Iris pigment epithelial cell (primary cell): Measurements from ENCODE around the gene MSH2.

Source experiments
- DNase-seq: peaks from one replicate; pipeline ENCODE4 v3.0.0-alpha.2; 2011; ENCODE audit warnings: low read depth

The MSH2 gene

DNA sequence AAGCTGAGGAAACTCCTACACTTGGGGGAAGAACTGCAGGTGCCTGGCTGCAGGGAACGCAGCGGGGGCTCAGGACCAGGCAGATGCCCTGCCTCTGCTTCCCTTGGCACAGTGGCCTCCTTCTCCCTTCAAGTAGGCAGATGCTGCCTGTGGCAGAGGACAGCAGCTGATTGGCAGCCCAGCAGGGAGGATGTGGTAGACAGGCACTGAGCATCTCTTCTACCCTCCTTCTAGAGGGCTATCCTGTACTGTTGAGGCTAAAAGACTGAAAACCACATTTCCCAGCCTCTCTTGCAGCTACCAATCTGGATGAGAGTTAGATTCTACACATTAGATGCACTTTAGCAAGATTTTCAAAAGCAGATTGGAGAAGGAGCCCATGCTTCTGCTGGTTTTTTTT lies 105.7 kb downstream of the MSH2 start:
- DNase-seq = no peak

DNA sequence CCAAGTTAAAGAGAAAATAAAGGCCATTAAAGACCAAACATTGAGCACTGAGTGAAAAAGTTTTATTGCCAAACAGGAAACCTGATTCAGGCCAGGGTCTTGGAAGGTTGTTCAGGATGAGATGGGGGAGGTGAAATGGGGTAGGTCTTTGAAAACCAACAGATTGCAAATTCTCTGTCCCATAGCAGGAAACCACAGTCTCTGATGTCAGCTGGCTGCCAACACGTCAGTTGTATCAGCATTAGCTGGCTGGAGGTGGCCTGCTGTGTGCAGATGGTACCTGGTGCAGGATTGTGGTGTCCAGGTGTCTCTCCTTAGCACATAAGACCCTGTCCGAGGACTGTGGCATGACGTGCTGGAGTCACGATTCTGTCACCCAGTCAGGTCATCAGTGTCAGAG lies 106.3 kb downstream of the MSH2 start:
- no peak for DNase-seq

DNA sequence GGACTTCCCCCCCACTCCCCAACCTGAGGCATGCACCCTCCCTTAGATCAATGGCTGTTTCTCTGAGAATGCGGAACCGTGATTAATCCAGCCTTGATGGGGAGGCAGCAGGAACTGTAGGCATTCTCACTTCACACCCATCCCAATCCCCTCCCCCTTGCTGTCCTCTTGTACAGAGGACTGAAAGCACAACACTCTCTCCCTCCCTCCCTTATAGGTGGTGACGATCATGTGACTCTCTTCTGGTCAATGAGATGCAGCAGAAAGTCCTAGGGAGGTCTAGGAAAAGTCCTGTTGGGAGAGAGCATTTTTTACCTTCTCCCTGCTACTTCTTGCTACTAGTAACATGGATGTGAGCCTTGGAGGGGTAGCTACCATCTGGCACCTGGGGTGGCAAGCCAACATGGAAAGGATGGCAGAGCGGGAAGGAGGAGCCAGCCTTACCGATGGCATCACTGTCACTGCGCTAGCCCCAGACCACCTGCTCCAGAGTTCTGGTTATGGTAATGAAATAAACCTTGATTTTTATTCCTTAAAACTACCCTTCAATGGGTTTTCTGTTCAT lies 106.9 kb downstream of the MSH2 start:
- no peak for DNase-seq

DNA sequence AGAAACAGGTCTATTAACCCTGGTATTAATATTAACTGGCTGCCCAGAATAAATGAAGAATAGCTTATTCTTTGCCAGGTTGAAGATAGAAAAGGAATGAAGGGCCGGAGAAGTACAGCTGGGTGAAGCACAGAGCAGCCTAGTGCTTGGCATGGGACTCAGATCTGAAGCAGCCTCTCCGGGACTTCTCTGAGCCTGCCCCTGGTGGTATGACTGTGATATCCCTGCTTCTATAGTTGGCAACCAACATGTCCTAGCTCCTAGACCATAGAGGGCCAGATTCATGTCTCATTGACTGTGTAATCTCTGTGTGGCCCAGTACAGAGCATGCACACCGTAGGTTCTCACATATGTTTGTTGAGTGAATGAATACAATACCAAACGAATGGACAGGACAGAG lies 107.8 kb downstream of the MSH2 start:
- no peak for DNase-seq

DNA sequence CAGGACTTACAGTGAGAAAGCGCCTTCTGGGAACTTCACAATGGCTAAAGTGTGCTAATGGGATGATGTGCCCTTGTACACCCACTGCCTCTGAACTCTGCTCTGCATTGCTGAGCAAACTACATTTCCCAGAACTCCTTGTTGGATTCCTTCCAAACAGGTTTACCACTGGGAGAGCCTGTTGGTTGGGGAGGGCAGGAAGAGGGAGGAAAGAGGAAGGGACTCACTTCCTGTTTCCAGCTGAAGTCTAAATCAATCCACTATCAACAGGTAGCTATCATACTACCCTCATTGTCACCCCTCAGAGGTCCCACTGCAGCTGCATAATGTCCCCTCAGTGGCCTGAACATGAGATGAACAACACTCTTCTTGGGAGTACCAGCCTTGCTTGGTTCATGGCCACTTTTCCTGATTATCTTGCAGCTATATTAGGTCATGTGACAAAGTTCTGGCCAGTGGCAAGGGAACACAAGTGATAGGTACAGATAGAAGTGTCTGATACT lies 109.7 kb downstream of the MSH2 start:
- peak; percentile 53 for DNase-seq

DNA sequence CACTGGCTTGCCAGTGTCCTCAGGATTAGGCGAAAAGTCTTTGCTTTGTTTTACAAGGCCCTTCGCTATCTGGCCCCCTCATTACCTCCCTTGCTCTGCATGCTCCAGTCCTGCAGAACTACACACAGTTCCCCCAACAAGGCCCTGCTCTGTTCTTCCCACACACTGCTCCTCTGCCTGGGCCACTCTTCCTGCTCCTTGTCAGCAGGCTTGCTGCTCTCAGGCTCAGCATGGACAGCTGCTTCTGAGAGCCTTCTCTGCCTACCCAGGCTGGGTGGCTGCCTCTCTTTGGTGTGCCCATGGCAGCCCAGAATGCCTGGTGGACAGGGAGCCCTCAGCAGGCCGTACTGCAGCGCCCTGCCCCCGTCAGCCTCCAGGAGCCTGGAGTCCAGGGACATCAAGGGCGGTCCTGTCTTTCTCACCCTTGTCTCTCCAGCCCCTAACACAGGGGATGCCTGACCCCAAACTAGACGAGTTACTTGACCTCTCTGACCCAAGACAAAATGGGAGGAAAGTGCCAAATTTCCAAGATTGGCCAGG lies 111.1 kb downstream of the MSH2 start:
- no peak for DNase-seq

DNA sequence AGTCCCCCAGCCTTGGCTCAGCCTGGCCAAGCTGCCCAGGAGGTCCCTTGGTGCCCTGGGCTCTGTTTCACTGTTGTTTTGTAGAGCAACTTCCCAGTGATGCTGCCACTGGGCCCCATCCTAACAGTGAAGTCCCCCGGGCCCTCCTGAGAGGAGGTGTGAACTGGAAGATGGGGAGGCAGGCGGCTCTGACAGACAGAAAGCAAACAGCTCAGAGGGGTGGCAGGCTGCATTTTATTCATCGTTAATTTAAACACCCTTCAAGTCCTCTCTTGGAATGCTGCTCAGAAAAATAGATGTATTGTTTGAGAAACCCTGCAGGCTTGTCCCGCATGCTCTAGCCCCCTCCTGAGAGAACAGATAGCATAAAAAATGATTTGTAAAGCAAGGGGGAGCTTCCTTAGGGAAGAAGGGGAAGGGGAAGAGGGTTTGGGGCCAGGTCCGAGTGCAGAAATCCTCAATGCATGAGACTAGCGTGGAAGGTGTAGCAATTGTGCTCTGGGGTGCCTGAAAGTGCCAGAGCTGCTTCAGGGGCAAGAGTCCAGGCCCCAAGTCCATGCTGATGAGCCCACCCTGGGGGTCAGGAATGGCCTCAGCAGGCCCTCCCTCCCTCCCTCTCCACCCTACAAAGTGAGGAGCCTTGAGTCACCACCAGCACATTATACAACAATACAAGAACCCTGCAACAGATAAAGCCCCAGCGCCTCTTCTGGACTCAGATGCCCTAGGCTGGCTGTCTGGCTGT lies 113.6 kb downstream of the MSH2 start:
- DNase-seq = no peak

DNA sequence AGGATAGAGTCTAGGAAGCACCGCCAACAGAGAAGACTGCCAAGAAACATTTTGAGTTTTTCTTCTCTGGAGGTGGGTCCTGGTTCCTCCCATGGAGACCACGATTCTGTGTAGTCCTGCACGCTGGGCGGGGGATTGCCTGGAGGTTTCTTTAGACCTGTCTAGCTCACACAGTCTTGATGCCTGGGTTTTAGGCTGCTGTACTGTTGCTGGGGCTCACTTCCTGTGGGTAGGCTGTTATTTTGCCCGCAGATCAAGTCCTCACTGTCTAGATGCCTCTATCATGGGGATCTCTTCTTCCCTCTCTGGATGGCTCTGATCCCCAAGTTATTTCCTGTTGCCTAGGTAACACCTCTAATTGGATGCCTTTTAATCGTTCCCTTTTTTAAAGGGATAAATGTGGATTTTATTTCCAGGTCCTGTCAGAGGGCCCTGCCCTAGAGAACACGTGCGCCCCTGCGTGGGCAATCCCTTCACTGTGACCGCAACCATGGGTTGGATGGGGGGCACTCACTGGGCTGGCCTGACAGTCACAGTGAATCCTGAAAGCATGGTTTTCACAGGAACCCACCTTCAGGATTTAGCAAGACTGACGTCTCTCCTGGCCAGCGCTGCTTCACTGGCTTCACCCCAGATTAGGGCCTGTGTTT lies 115.7 kb downstream of the MSH2 start:
- DNase-seq = no peak

DNA sequence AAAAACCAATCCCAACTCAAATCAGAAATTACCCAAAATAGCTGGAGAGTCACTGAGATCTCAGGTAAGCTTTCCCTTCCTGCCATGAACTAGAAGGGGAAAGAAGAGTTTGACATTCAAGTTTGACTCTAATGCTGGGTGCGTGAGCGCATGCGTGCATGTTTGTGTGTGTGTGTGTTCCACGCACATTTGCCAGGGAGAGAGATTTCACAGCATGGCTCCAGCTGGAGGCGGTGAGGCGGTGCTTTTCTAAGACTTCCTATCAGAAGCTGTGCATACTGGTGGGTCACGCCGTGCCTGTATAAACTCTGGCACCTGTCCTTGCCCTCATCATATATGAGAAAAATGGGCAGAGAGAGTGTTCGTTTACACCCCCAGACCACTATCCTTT lies 116.2 kb downstream of the MSH2 start:
- no peak for DNase-seq

DNA sequence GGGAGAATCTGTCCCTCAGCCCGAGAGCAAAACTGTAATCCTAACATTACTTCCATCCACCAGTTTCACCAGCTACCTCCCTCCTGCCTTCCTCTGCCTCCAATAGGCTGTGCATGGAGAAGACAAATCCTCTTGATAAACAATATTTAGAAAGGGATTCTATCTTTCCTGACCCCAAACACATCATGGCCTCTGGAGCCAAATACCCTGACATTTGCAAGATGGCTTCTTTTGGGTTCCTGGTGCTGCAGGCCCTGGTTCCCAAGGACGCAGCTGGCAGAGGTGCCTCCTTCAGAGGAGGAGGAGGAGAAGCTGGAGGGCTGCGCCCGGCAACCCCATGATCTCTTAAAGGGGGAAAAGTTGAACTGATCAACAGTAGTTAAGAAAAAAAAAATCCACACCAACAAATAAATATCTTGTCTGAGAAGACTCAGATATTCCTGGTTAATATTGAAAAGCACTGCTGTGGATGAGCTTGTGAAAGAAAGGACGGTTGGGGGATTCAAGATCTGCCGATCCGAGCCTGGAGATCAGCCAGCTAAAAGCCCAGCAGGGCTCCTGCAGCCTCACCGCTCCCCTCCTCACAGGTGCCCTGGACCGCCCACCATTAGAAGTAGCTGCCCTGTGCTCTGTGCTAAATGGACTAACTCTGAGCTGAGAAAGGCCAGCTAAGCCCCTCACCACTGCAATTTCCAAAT lies 116.8 kb downstream of the MSH2 start:
- no peak for DNase-seq

DNA sequence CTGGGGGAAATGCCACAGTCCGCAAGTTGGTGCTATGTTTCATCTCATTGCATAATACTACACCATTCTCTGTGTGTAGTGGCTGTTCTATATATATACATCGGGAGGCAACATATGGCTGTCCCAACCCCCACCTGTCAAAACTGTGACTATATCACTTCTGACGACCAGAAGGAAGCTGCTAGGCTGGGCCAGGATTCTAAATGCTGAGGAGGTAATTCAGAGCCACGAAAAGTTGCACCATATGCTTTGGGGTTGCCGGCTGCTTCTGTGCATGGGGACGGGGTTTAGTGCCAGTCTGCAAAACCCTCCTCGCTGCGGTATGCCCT lies 117.3 kb downstream of the MSH2 start:
- DNase-seq = no peak

DNA sequence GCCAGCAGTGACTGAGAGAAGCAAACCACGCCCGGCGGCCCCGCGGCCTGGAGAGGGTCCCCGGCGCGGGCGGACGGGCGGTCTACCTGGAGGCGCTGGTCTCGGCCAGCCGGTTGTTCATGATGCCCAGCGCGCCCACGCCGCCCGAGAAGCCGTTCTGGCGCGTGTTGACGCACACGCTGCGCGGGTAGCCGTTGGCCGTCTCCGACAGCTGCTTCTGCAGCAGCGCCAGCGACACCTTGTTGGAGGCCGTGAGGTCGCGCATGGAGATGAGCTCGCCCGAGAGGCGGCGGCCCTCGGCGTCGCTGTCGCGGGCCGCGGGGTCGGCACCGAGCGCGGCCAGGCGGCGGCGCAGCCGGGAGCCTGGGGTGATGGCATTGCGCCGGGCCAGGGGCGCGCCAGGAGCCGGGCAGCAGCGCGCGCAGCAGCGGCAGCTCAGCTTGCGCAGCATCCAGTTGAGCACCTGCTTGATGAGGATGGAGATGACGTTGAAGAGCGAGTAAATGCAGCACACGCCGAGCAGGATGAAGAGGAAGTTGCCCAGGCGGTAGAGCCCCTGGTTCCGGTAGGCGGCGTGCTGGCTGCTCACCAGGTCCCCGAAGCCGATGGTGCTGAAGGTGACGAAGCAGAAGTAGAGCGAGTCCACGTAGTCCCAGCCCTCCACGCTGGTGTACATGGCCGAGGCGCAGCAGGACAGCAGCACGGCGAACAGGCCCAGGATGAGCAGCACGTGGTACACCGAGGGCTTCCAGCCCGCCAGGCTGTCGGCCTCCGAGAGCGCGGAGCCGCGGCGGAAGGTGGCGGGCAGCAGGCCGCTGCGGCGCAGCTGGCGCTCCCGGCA lies 118.1 kb downstream of the MSH2 start:
- peak; percentile 64 for DNase-seq

DNA sequence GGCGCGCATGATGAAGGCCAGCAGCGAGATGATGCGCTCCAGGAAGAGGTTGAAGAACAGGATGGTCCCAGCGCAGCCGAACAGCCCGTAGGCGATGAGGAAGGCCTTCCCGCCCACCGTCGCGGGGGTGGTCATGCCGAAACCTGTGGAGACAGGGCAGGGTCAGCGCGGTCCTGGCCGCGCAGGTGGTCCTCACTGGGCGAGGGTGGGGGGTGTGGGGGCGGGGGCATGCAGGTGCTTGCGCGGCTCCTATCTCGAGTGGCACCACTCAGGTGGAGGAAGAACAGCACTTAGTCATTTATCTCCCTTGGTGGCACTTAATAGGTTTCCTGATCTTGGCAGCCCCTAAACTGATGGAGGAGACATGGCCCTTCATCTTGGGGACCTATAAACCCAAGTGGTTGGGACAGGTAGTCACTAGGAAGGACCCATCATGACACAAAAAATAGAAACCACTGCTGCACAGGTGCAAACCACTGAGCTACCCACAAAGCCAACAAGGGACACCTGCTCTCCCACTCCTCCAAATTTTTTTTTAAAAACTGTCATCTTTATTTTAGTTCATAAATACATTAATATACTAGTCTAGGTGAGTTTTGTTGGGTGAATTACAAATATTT lies 118.8 kb downstream of the MSH2 start:
- DNase-seq = no peak

DNA sequence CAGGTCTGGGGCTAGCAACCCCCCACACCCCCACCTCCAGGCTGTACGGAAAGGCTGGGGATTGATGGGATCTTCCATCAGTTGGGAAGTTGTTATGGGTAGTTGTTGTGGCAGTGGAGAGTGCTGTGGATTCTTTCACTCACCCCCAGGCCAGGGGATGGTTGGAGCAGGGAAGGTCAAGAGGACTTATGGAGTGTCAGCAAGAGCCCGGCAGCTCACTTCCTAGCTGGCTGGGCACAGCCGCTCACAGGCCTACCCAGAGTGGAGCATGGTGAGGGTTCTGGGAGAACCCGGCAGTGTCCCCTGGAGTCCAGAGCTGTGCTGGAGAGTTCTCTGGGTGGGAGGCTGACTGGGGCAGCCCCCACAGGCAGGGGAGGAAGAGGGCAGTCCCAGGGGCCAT lies 122.2 kb downstream of the MSH2 start:
- no peak for DNase-seq

DNA sequence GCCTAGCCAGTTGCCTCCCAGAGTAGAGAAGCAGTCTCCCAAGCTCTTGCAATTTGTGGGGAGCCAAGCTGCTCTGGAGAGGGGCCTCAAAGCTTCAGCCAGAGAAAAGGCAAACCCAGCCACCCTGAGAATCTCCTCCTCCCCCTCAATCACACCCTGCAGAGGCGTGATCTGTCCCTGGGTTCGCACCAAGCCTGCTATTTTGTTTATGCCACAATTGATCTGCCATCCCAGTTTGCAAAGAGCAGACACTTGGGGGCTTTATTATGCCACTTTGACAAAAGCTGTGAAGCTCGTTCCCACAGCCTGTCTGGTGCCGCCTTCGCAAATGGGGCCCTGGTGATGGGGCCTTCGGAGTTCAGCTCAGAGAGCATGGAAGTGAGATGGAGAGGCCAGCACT lies 125.5 kb downstream of the MSH2 start:
- no peak for DNase-seq

DNA sequence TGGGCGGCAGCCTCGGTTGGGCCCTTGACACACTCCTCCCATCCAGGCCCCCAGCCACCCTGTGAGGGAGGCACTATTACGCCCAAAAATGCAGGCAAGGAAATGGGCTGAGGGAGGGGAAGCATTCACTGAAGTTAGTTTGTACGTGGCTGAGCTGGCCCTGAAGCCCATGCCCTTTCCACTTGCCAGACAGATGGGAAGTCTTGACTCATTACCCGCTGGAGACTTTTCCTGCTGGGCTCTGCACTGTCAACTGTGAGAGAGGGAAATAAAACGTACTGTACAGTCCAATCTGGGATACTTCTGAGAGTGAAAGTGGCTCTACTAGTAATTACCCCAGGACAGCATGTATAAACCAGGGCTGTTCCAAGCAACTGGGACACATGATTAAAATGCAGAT lies 125.9 kb downstream of the MSH2 start:
- DNase-seq = peak; percentile 28

DNA sequence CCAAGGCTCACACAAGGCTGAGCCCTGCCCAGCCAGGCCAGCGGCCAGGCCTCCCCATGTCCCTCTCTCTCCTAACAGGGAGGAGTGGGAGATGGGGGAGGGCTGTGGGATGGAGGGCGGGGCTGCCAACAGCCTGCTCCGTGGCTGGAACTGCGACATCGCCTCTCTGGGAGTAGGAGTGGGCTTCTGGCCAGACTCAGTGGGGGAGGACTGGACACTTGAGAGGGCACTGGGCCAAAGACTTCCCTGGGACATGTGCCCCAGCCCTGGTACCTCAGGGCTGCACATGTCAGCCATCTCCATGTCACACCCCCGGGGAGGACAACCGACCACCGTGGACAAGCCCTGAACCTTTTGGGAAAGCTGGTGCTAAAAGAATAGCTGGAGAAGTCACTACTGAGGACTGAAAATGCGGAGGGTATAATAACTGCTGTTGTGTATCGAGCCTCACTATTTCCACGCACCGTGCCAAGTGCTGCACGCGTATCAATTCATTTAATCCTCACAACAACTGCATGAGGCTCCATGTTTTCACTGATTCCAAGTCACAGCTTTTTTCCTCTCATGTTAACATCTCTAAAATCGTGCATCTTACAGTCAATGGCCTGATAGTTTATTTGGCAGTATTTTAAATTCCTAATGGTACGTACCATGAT lies 127.3 kb downstream of the MSH2 start:
- no peak for DNase-seq

DNA sequence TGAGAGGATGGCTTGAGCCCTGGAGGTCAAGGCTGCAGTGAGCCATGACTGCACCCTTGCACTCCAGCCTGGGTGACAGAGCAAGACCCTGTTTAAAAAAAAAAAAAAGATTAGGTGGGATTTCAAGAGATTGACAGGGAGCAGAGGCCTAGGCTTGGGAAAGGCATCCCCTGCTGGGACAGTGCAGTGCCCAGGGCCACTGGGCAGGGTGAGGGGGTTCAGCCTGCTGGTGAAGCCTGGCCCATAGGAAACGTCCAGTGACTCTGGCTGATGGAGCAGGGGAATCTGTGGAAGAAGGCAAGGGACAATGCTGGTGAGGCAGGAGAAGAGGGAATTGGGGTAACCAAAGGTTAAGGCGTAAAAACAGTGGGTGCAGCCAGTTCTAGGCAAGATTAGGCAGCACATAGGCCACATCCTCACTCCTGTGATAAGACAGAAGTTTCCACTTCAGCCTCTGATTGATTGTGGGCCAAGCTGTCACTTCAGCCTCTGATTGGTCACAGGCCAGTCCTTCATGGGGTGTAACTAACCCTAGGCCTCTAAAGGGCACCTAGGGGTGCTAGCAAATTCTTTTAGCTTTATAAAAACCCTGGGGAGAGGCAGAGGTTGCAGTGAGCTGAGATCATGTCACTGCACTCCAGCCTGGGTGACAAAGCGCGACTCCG lies 128.6 kb downstream of the MSH2 start:
- DNase-seq = no peak
